HG03558 (cell line): ENCODE data around the gene CBFA2T2.

Source experiments
- ATAC-seq: cut with Tn5 transposase; IDR thresholded peaks from one replicate; pipeline ENCODE4 v1.9.1; 2021; ENCODE audit warnings: moderate number of reproducible peaks; ENCODE audit not compliant: unreplicated experiment; ENCODE audit errors: extremely low read depth

CBFA2T2 gene

DNA sequence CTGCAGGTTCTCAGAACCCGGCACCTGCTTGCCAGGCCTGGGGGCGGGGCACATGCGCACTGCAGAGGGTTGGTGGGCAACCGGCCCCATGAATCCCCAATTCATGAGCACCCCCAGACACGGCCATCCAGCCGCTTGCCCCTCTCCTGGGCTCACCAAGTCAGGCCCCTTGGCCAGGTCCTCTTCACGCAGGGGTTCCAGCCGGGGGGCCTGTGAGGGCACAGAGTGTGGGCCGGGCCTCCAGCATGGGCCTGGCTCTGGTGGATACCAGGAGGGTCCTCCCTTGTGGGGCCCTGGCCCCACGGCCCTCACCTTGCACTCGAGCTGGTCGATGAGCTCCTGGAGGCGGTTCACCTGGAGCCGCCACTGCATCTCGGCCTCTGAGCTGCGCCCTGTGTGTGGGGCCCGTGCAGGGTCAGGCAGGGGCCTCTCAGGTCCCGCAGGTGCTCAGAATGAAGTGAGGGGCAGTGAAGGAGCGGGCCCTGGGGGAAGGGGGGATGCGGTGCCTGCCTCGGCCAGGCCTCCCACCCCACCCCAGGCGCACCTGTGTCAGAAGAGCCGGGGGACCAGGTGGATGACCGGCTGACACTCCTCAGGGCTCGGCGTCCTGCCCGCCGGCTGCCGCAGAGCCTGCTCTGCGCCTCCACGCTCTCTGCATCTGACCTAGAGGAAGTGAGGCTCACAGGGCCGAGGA is 169.6 kb downstream of the CBFA2T2 start:
- ATAC-seq, result no peak

DNA sequence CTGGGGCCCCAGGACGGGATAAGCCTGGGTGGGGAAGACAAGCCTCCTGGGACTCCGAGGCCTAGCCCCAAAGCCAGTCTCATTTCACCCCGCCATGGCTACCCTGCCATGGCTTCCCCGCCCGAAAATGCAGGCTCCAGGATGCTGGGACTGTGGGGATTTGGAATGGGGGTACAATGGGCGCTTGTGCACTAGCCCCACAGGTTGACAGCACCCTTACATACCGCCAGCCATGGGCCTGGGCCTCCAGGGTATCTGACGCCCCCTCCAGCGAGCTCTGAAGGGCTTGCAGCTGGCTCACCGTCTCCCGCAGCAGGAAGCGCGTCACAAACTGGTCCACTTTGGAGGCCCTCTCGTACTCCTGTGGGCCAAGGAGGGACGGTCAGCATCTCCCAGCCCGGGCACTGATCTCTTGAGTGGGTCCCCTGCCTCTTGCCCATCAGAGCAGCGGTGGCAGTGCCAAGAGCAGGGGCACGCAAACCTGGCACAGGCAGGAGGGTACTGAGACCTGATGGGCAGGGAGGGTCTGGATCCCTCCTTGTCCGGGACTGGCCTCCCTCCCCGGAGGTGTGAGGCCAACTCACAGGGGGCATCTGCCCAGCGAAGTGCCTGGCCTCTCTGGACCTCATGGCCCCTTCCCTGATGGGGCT is 170.3 kb downstream of the CBFA2T2 start:
- no peak for ATAC-seq

DNA sequence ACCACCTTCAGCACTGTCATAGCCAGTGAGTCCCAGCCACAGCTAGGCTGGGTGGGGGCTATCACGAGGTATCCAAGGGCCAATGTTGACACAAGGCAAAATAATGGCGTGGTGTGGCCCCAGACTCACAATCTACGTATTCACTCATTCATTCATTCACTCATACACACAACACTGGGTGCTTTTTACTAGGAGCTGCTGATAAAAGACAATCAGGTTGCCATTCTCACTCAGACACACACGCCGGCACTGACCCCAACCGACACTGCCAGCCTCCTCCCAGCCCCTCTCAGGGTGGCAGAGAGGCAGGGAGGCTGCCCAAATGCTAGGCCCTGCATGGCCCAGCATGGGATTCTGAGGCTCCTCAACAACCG is 170.8 kb downstream of the CBFA2T2 start:
- ATAC-seq, result no peak

- ATAC-seq, result no peak
These were observed 172.3 kb downstream of the CBFA2T2 start, which contains the start of gene C20orf144 for GRCh38 chr20:33662172-33662571. Gene C20orf144, plus strand, starts transcription at chr20:33662327. Its CDS starts 19 bp downstream, at chr20:33662346.

DNA sequence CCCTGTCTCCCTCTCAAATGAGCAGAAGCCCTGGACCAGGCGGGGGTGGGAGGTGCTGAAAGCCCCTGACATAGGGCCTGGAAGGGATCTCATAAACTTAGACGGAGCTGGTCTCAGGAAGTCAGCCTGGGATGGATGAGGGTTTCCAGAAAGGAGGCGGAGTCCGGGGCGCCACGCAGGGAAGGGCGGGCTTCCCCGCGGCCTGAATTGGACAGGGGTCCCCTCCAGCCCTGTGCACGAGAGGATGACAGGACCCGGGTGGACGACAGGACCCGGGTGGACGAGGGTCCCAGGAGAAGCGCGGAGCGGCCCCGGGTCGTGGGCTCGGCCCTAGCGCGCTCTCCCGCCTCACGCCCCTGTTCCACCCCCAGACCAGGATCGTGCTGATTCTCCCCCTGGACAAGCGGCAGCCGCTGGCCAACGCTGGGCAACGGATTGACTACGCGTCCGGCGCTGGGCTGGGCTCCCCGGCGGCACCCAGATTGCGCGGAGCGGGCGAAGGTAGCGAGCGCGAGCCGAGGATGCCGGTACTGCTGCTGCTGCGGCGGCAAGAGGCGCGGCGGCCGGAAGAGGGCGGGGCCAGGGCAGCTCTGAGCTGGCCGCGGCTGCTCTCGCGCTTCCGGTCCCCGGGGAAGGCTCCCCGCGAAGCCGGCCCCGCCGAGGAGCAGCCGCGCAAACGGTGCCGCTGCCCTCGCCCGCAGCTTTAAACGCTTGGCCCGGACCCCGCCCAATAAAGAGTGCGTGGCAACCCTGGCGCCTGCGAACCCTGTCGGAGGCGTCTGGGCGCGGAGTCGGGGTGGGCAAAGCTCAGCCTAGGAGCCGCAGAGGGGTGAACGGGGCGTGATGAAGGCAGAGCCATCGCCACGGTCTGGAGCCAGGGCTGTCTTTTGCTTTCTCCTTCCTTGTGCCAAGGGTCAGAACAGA is 173.5 kb downstream of the CBFA2T2 start:
- ATAC-seq, result no peak

GRCh38 chr20:33664085-33664761 is 174.3 kb downstream of the CBFA2T2 start:
- ATAC-seq, result no peak

- ATAC-seq, result no peak
These were observed 174.9 kb downstream of the CBFA2T2 start for GRCh38 chr20:33664762-33665144.

DNA sequence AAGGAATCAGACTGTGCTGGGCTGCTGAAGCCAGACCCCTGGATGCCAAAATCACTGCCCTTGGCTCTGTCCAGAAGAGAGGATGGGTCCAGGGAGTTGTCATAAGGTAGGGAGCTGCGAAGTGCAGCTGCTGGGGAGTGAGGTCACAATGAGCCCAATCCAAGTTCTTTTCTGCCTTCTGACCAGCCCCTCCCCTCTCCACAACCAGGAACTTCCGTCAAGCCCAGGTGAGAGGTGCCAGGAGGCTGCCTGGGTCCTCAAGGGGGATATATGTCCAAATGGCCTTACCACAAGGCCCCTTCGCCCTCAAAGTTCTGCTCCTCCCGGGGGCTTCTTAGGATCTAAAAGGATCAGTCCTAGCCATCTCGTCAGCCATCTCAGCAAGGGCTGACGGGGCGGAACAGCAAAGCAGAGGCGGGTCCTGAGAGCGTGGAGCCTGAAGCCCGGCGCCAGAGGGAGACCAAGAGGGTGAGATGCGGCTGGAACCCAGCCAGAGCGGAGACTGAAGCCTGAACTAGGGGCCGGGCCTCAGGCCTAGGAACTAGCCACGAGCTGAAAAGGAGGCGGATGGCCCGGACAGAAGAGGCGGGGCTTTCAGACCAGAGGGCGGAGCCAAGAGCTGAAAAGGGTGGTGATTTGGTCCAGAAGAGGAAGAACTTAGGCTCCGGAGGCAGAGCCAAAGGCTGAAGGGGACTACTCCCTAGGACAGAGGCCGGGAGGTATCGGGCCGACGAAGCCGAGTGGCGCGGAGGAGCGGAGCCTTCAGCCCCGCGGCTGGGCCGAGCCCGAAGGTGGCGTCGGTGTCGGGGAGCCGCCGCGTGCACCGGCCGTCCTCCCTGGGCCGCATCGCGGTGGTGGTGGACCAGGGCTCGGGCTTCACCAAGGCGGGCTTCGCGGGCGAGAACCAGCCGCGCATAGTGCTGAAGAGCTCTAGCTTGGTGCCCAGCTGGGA is 176.7 kb downstream of the CBFA2T2 start, which contains the start of gene ACTL10:
Gene ACTL10 (plus strand): TSS at position 651 of the 952 bp plus-strand sequence. CDS start 555 bp downstream, outside the sequence.
- peak; percentile 43 for ATAC-seq

DNA sequence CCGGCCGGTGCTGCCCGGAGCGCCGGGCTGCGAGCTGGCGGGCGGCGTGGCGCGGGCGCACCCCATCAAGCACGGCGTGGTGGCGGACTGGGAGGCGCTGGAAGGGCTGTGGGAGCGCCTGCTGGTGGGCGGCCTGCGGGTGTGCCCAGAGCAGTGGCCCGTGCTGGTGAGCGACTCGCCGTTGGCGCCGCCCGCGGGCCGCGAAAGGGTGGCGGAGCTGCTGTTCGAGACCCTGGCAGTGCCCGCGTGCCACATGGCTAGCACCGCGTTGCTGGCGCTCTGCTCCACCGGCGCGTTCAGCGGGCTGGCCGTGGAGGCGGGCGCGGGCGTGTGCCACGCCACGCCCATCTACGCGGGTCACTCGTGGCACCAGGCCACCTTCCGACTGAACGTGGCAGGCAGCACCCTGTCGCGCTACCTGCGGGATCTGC is 177.4 kb downstream of the CBFA2T2 start:
- ATAC-seq, result no peak

DNA sequence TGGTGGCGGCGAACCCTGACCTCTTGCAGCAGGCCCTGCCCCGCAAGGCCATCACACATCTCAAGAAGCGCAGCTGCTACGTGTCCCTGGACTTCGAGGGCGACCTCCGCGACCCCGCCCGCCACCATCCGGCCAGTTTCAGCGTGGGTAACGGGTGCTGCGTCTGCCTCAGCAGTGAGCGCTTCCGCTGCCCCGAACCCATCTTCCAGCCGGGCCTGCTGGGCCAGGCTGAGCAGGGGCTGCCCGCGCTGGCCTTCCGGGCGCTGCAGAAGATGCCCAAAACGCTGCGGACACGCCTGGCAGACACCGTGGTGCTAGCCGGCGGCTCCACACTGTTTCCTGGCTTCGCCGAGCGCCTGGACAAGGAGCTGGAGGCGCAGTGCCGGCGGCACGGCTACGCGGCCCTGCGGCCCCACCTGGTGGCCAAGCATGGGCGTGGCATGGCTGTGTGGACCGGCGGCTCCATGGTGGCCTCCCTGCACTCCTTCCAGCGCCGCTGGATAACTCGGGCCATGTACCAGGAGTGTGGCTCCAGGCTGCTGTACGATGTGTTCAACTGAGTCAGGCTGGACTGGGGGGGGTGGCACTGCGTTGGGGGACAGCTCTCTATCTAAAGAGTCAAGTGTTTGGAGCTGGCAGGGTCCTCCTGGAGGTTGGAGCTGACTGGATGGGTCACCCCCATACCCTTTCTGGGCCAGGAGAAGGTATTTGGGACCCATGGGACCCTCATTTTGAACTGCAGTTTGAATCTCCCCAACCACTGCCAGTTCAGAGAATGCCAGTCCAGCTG is 178.0 kb downstream of the CBFA2T2 start:
- ATAC-seq, result no peak

DNA sequence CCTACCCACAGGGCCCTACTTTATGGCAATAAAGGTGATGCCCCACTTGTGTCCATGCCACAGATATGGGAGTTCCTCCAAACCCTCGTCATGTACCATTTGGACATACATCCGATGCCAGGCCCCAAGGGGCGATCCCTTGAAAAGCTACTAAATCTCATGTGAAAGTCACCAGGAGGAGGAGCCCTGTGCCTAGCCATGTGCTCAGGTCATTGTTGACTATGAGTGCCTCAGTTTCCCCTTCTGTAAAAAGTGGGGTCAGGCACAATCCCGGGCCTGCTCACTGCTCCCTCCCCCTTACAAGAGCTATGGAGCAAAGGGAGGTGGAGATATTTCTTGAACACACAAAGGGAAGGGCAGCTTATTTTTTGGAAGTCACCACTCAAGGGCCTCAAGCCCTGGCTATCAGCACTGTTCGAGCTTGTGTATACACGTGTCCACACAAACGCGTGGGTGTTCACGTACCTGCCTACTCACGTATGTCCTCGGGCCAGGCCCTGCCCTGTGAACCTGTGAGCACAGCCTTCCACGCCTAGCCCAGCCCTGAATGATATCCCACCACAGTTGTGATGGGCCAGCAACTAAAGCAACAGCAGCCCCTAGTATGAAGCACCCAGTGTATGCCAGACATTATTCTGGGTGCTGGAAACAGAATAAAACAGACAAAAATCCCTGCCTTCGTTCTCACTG is 178.7 kb downstream of the CBFA2T2 start:
- ATAC-seq, result no peak

DNA sequence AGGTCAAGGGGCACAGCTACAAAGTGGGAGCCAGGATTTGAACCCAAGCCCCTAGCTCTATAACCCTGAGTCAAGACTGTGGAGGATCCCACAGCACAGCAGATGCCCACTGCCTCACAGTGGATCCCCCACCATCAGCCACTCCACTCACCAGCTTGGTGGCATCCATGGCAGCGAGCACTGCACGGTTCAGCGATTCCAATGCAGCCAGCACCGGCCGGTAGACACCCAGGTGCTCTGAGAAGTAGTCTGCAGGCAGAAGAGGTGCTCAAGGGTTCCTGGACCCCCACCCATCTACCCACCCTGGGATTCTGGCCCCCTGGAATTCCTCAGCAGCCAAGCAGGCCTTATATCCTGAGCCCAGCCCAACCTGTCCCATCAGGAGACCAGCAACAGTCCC is 179.3 kb downstream of the CBFA2T2 start:
- ATAC-seq, result no peak

DNA sequence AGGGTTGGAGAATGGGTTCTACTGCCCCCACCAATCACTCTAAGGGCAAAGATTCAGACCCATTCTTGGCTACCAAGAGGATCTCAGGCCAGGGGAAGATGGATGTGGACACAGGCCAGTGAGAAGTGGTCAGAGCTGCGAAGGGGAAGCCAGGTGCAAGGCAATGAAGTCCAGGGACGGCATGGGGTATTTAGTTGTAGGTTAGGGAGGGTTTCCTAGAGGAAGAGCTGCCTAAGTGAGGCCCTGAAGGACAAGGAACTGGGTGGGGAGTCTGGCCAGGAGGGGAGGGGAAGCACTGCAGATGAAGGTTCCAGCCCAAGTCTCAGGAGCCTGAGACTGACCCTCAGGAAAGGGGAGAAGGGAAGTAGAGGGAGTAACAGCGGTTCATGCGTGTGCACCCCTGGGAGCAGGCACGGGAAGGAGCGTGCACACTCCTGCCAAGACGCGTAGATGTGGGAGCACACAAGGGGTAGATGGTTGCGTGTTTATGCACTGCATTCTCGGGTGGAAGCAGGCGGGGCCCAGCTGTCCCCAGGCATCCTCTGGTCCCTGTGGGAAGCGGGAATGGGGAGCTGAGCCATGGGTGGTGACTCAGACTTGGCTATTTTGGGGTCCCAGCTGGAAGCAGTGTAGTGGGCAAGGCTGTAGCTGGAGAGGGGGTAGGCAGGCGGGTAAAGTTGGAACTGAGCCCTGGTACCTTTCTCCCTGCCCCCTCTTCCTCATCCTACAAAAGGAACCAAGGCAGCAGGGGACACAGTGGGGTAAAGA is 180.2 kb downstream of the CBFA2T2 start:
- no peak for ATAC-seq

DNA sequence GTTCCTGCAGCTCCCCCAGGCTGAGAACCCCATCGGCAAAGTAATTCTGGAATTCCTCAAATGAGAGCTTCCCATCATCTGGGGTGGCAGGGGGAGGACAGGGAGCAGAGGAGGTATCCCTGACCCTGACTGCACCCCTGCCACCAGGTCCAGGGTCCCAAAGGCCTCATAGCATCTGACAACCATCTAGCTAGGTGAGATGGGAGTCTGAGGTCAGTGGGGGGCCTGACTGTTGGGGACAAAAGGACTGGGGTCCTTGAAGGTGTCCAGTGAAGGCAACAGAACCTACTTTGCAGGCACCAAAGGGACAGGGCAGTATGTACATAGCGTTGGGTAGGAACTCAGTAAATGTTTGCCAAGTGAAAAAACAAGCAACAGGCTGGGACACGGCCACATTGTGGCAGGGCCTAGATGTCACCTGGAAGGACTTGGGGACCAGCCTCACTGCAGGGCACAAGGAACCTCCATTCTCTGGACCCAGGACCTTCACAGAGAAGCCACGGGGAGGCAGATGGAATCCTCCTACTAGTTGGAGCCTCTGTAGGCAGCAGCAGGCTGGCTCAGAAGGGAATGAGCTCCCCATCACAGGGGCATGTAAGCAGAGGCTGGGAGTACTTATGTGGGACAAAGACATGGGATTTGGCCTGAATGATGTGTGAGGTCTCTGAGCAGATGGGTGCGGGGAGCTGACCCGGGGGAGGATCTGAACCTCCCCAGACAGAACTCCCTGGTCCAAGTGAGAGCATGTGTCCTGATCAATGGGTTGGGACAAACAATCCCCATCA is 181.0 kb downstream of the CBFA2T2 start:
- no peak for ATAC-seq

DNA sequence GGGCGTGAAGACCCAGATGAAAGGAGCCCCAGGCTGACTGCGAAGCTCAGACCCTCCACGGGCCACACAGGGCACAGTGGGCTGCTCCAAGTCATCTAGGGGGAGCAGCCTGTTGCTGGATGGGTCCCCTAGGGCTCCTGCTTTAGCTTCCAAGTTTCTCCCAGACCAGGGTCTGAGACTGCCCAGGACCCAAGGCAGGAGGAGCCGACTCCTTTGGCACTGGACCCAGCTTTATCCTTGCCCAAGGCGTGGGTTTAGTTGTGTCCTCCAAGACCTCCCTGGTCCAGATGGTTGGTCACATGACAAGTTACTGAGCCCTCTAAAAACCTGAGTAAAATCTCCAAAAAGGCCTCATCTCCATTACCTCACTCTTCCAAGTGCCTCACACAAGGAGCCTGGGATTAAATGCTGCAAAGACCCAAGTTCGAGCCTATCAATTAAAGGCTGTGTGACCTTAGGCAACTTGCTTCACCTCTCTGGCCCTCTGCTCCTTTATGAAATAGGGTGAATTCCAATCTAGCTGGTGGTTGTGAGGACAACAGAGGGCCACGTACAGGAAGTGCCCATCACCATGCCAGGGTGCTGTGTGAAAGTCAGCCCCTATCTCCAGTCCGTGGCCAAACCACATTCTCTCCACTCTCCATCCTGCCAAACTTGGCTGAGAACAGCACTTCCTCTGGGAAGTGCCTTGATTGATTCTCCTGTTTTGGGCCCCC is 181.8 kb downstream of the CBFA2T2 start:
- no peak for ATAC-seq
